ENCODE measurements around the gene TMEM132C. TPM values are rescaled to one million over a fixed set of nuclear protein-coding genes. Genes with fewer than 3 reads are reported as not detected.

Gene TMEM132C
- polyA plus RNA-seq, 1 of the 3 experiments (the other 2 are of a cell fraction): not detected

- TF ChIP-seq, protein P1, sequence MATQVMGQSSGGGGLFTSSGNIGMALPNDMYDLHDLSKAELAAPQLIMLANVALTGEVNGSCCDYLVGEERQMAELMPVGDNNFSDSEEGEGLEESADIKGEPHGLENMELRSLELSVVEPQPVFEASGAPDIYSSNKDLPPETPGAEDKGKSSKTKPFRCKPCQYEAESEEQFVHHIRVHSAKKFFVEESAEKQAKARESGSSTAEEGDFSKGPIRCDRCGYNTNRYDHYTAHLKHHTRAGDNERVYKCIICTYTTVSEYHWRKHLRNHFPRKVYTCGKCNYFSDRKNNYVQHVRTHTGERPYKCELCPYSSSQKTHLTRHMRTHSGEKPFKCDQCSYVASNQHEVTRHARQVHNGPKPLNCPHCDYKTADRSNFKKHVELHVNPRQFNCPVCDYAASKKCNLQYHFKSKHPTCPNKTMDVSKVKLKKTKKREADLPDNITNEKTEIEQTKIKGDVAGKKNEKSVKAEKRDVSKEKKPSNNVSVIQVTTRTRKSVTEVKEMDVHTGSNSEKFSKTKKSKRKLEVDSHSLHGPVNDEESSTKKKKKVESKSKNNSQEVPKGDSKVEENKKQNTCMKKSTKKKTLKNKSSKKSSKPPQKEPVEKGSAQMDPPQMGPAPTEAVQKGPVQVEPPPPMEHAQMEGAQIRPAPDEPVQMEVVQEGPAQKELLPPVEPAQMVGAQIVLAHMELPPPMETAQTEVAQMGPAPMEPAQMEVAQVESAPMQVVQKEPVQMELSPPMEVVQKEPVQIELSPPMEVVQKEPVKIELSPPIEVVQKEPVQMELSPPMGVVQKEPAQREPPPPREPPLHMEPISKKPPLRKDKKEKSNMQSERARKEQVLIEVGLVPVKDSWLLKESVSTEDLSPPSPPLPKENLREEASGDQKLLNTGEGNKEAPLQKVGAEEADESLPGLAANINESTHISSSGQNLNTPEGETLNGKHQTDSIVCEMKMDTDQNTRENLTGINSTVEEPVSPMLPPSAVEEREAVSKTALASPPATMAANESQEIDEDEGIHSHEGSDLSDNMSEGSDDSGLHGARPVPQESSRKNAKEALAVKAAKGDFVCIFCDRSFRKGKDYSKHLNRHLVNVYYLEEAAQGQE (IDR thresholded peaks at IDR 0.05; ENCODE audit: low read depth, low read length): no peak
- no peak for TF ChIP-seq TEAD4 (IDR thresholded peaks at IDR 0.05; ENCODE audit: borderline replicate concordance, insufficient read depth)
- no peak for TF ChIP-seq EP300 (IDR thresholded peaks at IDR 0.05; ENCODE audit: borderline replicate concordance in 1 of 2, low read depth in 1 of 2, low read length in 1 of 2)
- TF ChIP-seq, protein P2, sequence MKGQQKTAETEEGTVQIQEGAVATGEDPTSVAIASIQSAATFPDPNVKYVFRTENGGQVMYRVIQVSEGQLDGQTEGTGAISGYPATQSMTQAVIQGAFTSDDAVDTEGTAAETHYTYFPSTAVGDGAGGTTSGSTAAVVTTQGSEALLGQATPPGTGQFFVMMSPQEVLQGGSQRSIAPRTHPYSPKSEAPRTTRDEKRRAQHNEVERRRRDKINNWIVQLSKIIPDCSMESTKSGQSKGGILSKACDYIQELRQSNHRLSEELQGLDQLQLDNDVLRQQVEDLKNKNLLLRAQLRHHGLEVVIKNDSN (IDR thresholded peaks at IDR 0.05; ENCODE audit: borderline replicate concordance, low read depth): no peak
- TF ChIP-seq IRF3 (IDR thresholded peaks at IDR 0.05; ENCODE audit: low read depth, low read length): no peak
- no peak overlapping the region for H3K27ac ChIP-seq (ENCODE audit: low read depth in 2 of 2, low read length in 1 of 2)
- ChIA-PET CTCF (no interaction called here), POLR2A (no interaction called here)
- 0% methylated on average over 2 of the region's 2 CpGs for WGBS (ENCODE audit: low lambda C conversion rate)
- H3K36me3 ChIP-seq (replicated peaks in 1 of 2; ENCODE audit: control insufficient read depth in 1 of 2, insufficient read depth in 2 of 2, low read length in 1 of 2): no peaks in the 10 kb centered on the region
- no peaks in the 10 kb centered on the region for H3K9me2 ChIP-seq
- H3F3A ChIP-seq (replicated peaks; ENCODE audit: insufficient read depth): no peaks in the 10 kb centered on the region
- H3K4me3 ChIP-seq (ENCODE audit: low read depth in 2 of 2, low read length in 1 of 2): no peak overlapping the region
- H3K79me2 ChIP-seq (ENCODE audit: insufficient read depth): no peaks in the 10 kb centered on the region
- no peaks in the 10 kb centered on the region; a peak in 1 of 4 replicates for H3K4me1 ChIP-seq (ENCODE audit: control insufficient read depth in 1 of 2, insufficient read depth in 2 of 2, low read depth in 1 of 2, low read length in 1 of 2)
- no peaks in the 10 kb centered on the region for H3K27me3 ChIP-seq (ENCODE audit: insufficient read depth)
- H4K20me1 ChIP-seq (ENCODE audit: insufficient read depth): no peaks in the 10 kb centered on the region
- no peak overlapping the region for H3K9ac ChIP-seq
- H3K4me2 ChIP-seq: no peak overlapping the region
- DNase-seq: peak; percentile 12
- no peak overlapping the region for H2AFZ ChIP-seq (ENCODE audit: low read depth)
- no peaks in the 10 kb centered on the region; the same call in 1 of the 2 replicates for H3K9me3 ChIP-seq
Observed at GRCh38 chr12:128442096-128442495, 175.1 kb downstream of the TMEM132C start.

DNA sequence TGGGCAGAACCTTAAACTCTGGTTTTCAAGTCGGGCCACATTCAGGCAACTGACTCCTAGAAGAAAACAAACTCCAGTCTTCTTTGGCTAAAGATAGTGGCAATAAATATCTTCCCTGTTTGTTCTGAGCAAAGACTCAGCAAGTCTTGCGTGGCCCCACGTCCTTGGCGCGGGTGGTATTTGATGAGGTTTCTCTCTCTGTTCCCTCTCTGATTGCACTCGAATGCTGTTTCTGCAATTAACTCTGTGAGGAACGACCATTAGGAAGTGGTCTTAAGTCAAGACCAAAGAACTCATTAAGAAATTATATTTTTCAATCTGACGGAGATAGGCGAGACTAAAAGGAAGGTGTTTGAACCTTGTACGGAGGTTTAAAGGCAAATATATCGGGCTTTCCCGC lies 177.6 kb downstream of the TMEM132C start:
- Histone ChIP-seq H3K36me3 (replicated peaks in 1 of 2; ENCODE audit: control insufficient read depth in 1 of 2, insufficient read depth in 2 of 2, low read length in 1 of 2) (no peaks in the 10 kb centered on the region), H3K4me3 (ENCODE audit: low read depth in 2 of 2, low read length in 1 of 2) (no peak overlapping the region), H3K9me2 (no peaks in the 10 kb centered on the region), H3K9ac (no peak overlapping the region), H3K27ac (ENCODE audit: low read depth in 2 of 2, low read length in 1 of 2) (no peak overlapping the region), H2AFZ (ENCODE audit: low read depth) (no peak overlapping the region), H3K9me3 (no peaks in the 10 kb centered on the region; the same call in 1 of the 2 replicates), H3K79me2 (ENCODE audit: insufficient read depth) (no peaks in the 10 kb centered on the region), H3F3A (replicated peaks; ENCODE audit: insufficient read depth) (no peaks in the 10 kb centered on the region), H3K27me3 (ENCODE audit: insufficient read depth) (no peaks in the 10 kb centered on the region), H3K4me2 (no peak overlapping the region), H4K20me1 (ENCODE audit: insufficient read depth) (no peaks in the 10 kb centered on the region), H3K4me1 (ENCODE audit: control insufficient read depth in 1 of 2, insufficient read depth in 2 of 2, low read depth in 1 of 2, low read length in 1 of 2) (no peaks in the 10 kb centered on the region; a peak in 1 of 4 replicates)
- CTCF ChIA-PET: no interaction called here
- POLR2A ChIA-PET: no interaction called here
- WGBS (ENCODE audit: low lambda C conversion rate): 51% methylated on average over 12 of the region's 12 CpGs
- no peak for TF ChIP-seq MXI1 (IDR thresholded peaks at IDR 0.05; ENCODE audit: low read depth, low read length)
- no peak for TF ChIP-seq SMC3 (IDR thresholded peaks at IDR 0.05; ENCODE audit: low read depth, low read length)
- no peak for TF ChIP-seq RFX5 (IDR thresholded peaks at IDR 0.05; ENCODE audit: low read length)
- no peak for TF ChIP-seq YY1 (IDR thresholded peaks at IDR 0.05; ENCODE audit: low read depth)
- no peak for TF ChIP-seq NRF1 (IDR thresholded peaks at IDR 0.05; ENCODE audit: low read depth, low read length)
- no peak for TF ChIP-seq POLR2AphosphoS5 (IDR thresholded peaks at IDR 0.05; ENCODE audit: low read depth, low read length)
- no peak for DNase-seq

Data from SK-N-SH (cell line).